ENCODE data around the gene C1orf210. TPM values are rescaled to one million over a fixed set of nuclear protein-coding genes. Genes with fewer than 3 reads are reported as not detected.

Gene C1orf210
- total RNA-seq, 1 experiment from 2014 or later, result 7.8 TPM

- peaks cover 15% of the 10 kb centered on the region for H3K4me1 Mint-ChIP-seq (ENCODE audit: low read depth, unreplicated experiment)
- H3K9me3 Mint-ChIP-seq (ENCODE audit: unreplicated experiment), result no peaks in the 10 kb centered on the region
- no peak for TF ChIP-seq CTCF (IDR thresholded peaks at IDR 0.05; ENCODE audit: insufficient read depth in 1 of 2, low read depth in 1 of 2, low read length in 1 of 2, severe bottlenecking in 1 of 2, unreplicated experiment in 1 of 2)
- BruUV-seq (replicated peaks), result no TSS peak
- peaks cover 20% of the 10 kb centered on the region for H3K4me1 ChIP-seq
- intact Hi-C loops (cut with micrococcal nuclease; ENCODE audit: unreplicated experiment), result loop anchor here (1.0 to 10.0 kb wide), 4 partner anchors 14 to 74 kb away; partner anchors contain the start of gene CDC20
- peak overlapping the region; percentile 53 for H3K4me3 ChIP-seq (ENCODE audit: low read depth, low read length)
- no peaks in the 10 kb centered on the region for H3K9me3 ChIP-seq
- no peaks in the 10 kb centered on the region for H3K27me3 ChIP-seq (replicated peaks; ENCODE audit: control insufficient read depth, insufficient read depth, low read length)
- no peaks in the 10 kb centered on the region; the same call in none of the 2 replicates for H3K36me3 ChIP-seq (ENCODE audit: control insufficient read depth, insufficient read depth, low read length)
- H3K27ac Mint-ChIP-seq (ENCODE audit: unreplicated experiment), result peak overlapping the region; percentile 93
- DNase-seq, result no peak
- H3K36me3 Mint-ChIP-seq (ENCODE audit: insufficient read depth, unreplicated experiment), result peaks cover 5% of the 10 kb centered on the region
- peak overlapping the region; percentile 92 for H3K4me3 Mint-ChIP-seq (ENCODE audit: unreplicated experiment)
- H3K27me3 Mint-ChIP-seq (ENCODE audit: insufficient read depth, unreplicated experiment), result no peaks in the 10 kb centered on the region
- ChIA-PET CTCF (interaction anchor here (0.7 to 1.8 kb wide), 3 partner anchors 64 to 78 kb away, joined by 5 to 13 read pairs (median 10); partner anchors contain the start of gene CDC20), POLR2A (interaction anchor here (1.6 to 1.8 kb wide), 2 partner anchors 74 to 78 kb away, joined by 7 to 8 read pairs; partner anchors contain the start of gene CDC20)
These were observed 753 bp downstream of the C1orf210 start for GRCh38 chr1:43284546-43285110.

GRCh38 chr1:43284065-43284464 is 1.3 kb downstream of the C1orf210 start:
- peak overlapping the region; percentile 93 for H3K27ac Mint-ChIP-seq (ENCODE audit: unreplicated experiment)

More at GRCh38 chr1:43284065-43284464, 1.3 kb downstream of the C1orf210 start:
- Mint-ChIP-seq H3K4me1 (ENCODE audit: low read depth, unreplicated experiment) (peaks cover 15% of the 10 kb centered on the region), H3K27me3 (ENCODE audit: insufficient read depth, unreplicated experiment) (no peaks in the 10 kb centered on the region), H3K36me3 (ENCODE audit: insufficient read depth, unreplicated experiment) (peaks cover 5% of the 10 kb centered on the region), H3K4me3 (ENCODE audit: unreplicated experiment) (peak overlapping the region; percentile 92), H3K9me3 (ENCODE audit: unreplicated experiment) (no peaks in the 10 kb centered on the region)
- no peaks in the 10 kb centered on the region for H3K9me3 ChIP-seq
- no TSS peak for BruUV-seq (replicated peaks)
- no peak for TF ChIP-seq CTCF (IDR thresholded peaks at IDR 0.05; ENCODE audit: insufficient read depth in 1 of 2, low read depth in 1 of 2, low read length in 1 of 2, severe bottlenecking in 1 of 2, unreplicated experiment in 1 of 2)
- peaks cover 20% of the 10 kb centered on the region for H3K4me1 ChIP-seq
- H3K4me3 ChIP-seq (ENCODE audit: low read depth, low read length), result peak overlapping the region; percentile 53; the same call in 1 of the 2 replicates
- no peaks in the 10 kb centered on the region; the same call in none of the 2 replicates for H3K36me3 ChIP-seq (ENCODE audit: control insufficient read depth, insufficient read depth, low read length)
- H3K27me3 ChIP-seq (replicated peaks; ENCODE audit: control insufficient read depth, insufficient read depth, low read length), result no peaks in the 10 kb centered on the region
- POLR2A ChIA-PET, result no interaction called here
- DNase-seq, result no peak
- intact Hi-C loops (cut with micrococcal nuclease; ENCODE audit: unreplicated experiment), result loop anchor here (2.0 to 10.0 kb wide), 3 partner anchors 49 to 75 kb away; partner anchors contain the start of gene CDC20
- CTCF ChIA-PET, result no interaction called here
